ENCODE data around the gene DEFB132. TPM values are rescaled to one million over a fixed set of nuclear protein-coding genes. Genes with fewer than 3 reads are reported as not detected.

DEFB132 gene
- total and polyA plus RNA-seq, 2 of the 8 experiments (the other 6 are each of a cell fraction or from before 2014, with no cell fraction given) = not detected

DNA sequence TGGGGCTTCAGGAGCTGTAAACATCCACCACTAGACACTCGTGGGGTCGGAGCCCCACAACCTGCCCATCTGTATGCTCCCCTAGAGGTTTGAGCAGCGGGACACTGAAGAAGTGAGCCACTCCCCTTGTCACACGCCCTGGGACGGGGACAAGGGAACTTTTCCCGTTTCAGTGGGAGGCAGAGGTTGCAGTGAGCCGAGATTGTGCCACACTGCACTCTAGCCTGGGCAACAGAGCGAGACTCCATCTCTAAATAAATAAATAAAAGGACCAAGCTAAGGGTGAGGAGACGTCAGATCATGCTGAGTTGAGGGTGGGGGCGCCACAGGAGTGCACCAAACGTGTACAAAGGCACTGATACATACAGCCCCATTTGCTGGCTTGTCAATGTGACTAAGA is 48.2 kb downstream of the DEFB132 start (continued):
- TF ChIP-seq CHD7 (IDR thresholded peaks at IDR 0.05; ENCODE audit: insufficient replicate concordance, low read length) (no peak), BRCA1 (IDR thresholded peaks at IDR 0.05; ENCODE audit: low read depth, low read length) (no peak), NRF1 (IDR thresholded peaks at IDR 0.05; ENCODE audit: low read depth, low read length) (no peak), ZNF274 (IDR thresholded peaks at IDR 0.05; ENCODE audit: borderline replicate concordance, extremely low read depth, low read length) (no peak)
